Measurements from ENCODE around the gene RANBP3.

The RANBP3 gene

DNA sequence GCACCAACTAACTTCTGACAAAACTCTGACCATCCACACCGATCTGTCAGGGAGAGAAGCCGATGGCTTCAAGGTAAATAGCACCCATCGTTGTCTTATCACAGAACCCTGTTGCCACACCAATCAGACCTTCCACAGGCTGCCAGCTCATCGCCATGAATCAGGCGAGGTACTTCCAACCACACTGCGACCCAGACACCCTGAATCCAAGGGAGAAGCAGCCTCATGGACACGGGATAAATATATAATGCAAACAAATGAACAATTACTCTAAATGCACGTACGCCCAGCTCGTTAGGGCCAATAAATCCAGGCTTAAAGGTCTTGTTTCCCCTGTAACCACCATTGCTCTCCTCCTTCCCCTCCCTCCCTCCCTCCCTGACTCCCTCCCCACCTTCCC lies 20.8 kb downstream of the RANBP3 start:
- H3K9me3 ChIP-seq (ENCODE audit: control insufficient read depth, low read length), result no peaks in the 10 kb centered on the region
- peaks cover 13% of the 10 kb centered on the region for H3K4me1 ChIP-seq (ENCODE audit: control insufficient read depth, insufficient read depth, low read length, poor library complexity, severe bottlenecking)
- peaks cover 18% of the 10 kb centered on the region for H3K36me3 ChIP-seq (ENCODE audit: control insufficient read depth, insufficient read depth, low read length)
- no peak overlapping the region for H3K27ac ChIP-seq (ENCODE audit: low read depth, low read length, severe bottlenecking)
- 92 to 93% methylated on average over 7 to 8 of the region's 10 CpGs for WGBS, 2 experiments (ENCODE audit: insufficient coverage in 2 of 2)
- no peak overlapping the region for H3K4me3 ChIP-seq (ENCODE audit: extremely low read depth, insufficient read depth, low read length, poor library complexity, severe bottlenecking)

DNA sequence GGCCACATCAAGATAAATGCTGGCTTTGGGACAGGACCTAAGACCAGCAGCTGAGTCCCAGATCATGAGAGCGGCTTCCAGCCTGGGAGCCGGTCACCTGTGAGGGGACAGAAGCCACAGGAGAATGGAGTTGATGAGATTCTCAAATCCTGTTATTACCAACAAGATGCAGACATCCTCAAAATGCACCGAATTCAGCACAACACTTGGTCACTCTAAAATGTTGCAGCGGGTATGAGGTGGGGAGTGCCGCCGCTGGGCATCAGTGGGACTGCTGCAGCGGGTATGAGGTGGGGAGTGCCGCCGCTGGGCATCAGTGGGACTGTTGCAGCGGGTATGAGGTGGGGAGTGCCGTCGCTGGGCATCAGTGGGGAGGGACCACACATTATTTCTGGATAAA lies 21.2 kb downstream of the RANBP3 start:
- Histone ChIP-seq H3K9me3 (ENCODE audit: control insufficient read depth, low read length) (no peaks in the 10 kb centered on the region), H3K27ac (ENCODE audit: low read depth, low read length, severe bottlenecking) (no peak overlapping the region), H3K4me1 (ENCODE audit: control insufficient read depth, insufficient read depth, low read length, poor library complexity, severe bottlenecking) (peaks cover 11% of the 10 kb centered on the region), H3K36me3 (ENCODE audit: control insufficient read depth, insufficient read depth, low read length) (peaks cover 20% of the 10 kb centered on the region), H3K4me3 (ENCODE audit: extremely low read depth, insufficient read depth, low read length, poor library complexity, severe bottlenecking) (no peak overlapping the region)
- WGBS, 2 experiments (ENCODE audit: insufficient coverage in 2 of 2), result 93 to 97% methylated on average over 7 to 9 of the region's 12 CpGs

DNA sequence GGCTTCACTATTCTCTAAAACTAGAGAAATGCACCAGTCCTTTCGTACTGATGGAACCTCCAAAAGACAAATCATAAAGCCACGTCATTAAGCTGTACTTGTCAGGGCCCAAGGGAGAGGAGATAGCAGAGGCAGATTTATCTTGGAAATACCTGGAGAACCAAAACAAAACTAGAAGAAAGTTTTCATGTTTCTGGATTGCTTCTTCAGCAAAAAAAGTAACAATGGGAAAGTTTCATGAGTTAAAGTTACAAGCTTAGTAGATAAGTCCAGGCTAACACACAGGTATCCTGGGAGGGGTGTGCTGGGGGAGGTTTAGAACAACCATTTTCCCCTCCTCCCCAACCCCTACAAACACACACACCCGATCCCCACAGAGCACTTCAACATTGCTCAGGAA lies 21.6 kb downstream of the RANBP3 start:
- H3K9me3 ChIP-seq (ENCODE audit: control insufficient read depth, low read length), result no peaks in the 10 kb centered on the region
- no peak overlapping the region for H3K4me3 ChIP-seq (ENCODE audit: extremely low read depth, insufficient read depth, low read length, poor library complexity, severe bottlenecking)
- H3K27ac ChIP-seq (ENCODE audit: low read depth, low read length, severe bottlenecking), result no peak overlapping the region
- H3K36me3 ChIP-seq (ENCODE audit: control insufficient read depth, insufficient read depth, low read length), result peaks cover 23% of the 10 kb centered on the region
- peaks cover 14% of the 10 kb centered on the region for H3K4me1 ChIP-seq (ENCODE audit: control insufficient read depth, insufficient read depth, low read length, poor library complexity, severe bottlenecking)
- 40 to 100% methylated on average over 1 to 2 of the region's 3 CpGs for WGBS, 2 experiments (ENCODE audit: insufficient coverage in 2 of 2)

DNA sequence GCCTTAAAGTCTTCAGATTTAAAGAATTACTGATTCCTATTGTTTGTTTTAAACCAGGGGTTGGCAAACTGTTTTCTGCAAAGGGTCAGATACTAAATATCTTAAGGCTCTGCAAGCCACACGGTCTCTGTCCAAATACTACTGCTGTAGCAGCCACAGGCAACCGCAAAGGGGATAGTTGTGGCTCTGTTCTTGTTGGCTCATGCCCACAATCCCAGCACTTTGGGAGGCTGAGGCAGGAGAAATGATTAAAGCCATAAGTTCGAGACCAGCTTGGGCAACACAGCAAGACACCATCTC lies 22.4 kb downstream of the RANBP3 start:
- Histone ChIP-seq H3K4me3 (ENCODE audit: extremely low read depth, insufficient read depth, low read length, poor library complexity, severe bottlenecking) (no peak overlapping the region), H3K27ac (ENCODE audit: low read depth, low read length, severe bottlenecking) (peak overlapping the region; percentile 23), H3K9me3 (ENCODE audit: control insufficient read depth, low read length) (no peaks in the 10 kb centered on the region), H3K36me3 (ENCODE audit: control insufficient read depth, insufficient read depth, low read length) (peaks cover 28% of the 10 kb centered on the region), H3K4me1 (ENCODE audit: control insufficient read depth, insufficient read depth, low read length, poor library complexity, severe bottlenecking) (peaks cover 16% of the 10 kb centered on the region)
- 73 to 100% methylated on average over 2 of the region's 3 CpGs for WGBS, 2 experiments (ENCODE audit: insufficient coverage in 2 of 2)

DNA sequence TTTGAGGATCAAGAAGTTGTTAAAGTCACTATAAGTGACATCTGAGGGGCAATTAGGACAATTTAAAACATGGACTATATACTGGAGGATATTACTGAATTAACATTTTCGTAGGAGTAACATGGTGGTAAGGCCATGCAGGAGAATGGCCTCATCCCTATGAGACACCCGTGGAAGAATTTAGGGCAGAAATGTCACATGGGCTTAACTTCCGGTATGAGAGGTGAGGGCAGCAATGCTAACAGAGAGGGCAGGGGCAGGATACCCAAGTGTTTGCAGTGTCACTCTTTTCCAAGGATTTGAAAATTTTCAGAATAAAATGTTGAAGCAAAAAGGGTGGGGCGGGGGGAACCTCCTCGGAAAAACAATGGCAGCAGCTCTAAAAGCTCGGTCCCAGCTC lies 23.6 kb downstream of the RANBP3 start:
- Histone ChIP-seq H3K9me3 (ENCODE audit: control insufficient read depth, low read length) (no peaks in the 10 kb centered on the region), H3K4me3 (ENCODE audit: extremely low read depth, insufficient read depth, low read length, poor library complexity, severe bottlenecking) (no peak overlapping the region), H3K36me3 (ENCODE audit: control insufficient read depth, insufficient read depth, low read length) (peaks cover 35% of the 10 kb centered on the region), H3K4me1 (ENCODE audit: control insufficient read depth, insufficient read depth, low read length, poor library complexity, severe bottlenecking) (peaks cover 16% of the 10 kb centered on the region), H3K27ac (ENCODE audit: low read depth, low read length, severe bottlenecking) (peak overlapping the region; percentile 58)
- WGBS, 2 experiments (ENCODE audit: insufficient coverage in 2 of 2), result 81 to 89% methylated on average over 6 of the region's 6 CpGs

DNA sequence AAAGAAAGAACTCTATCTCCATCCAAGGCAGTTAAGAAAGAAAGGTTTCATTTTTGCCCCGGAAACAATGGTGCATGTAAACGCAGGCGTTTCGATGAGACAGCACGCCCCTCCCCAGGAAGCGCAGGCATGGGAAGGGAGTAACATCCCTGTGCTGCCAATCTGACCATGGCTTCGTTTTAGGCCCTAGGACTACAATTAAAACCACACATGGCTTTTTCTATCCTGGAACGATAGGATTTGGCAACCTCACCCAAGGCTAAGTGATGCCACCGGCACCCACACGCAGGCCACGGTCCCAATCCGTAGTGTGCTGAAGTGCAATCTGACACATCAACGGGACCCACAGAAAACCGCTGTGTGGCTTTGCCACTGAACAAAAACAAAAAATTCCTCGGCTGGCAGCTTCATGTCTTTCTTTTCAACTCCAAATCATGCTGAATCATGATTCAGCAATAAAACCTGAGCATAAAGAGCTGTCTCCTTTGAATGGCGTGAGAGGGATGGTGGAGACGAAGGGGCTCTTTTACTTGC lies 24.2 kb downstream of the RANBP3 start:
- H3K9me3 ChIP-seq (ENCODE audit: control insufficient read depth, low read length), result no peaks in the 10 kb centered on the region
- 81 to 86% methylated on average over 16 to 17 of the region's 17 CpGs for WGBS, 2 experiments (ENCODE audit: insufficient coverage in 2 of 2)
- H3K4me3 ChIP-seq (ENCODE audit: extremely low read depth, insufficient read depth, low read length, poor library complexity, severe bottlenecking), result no peak overlapping the region
- peaks cover 16% of the 10 kb centered on the region for H3K4me1 ChIP-seq (ENCODE audit: control insufficient read depth, insufficient read depth, low read length, poor library complexity, severe bottlenecking)
- H3K36me3 ChIP-seq (ENCODE audit: control insufficient read depth, insufficient read depth, low read length), result peaks cover 41% of the 10 kb centered on the region
- H3K27ac ChIP-seq (ENCODE audit: low read depth, low read length, severe bottlenecking), result no peak overlapping the region

DNA sequence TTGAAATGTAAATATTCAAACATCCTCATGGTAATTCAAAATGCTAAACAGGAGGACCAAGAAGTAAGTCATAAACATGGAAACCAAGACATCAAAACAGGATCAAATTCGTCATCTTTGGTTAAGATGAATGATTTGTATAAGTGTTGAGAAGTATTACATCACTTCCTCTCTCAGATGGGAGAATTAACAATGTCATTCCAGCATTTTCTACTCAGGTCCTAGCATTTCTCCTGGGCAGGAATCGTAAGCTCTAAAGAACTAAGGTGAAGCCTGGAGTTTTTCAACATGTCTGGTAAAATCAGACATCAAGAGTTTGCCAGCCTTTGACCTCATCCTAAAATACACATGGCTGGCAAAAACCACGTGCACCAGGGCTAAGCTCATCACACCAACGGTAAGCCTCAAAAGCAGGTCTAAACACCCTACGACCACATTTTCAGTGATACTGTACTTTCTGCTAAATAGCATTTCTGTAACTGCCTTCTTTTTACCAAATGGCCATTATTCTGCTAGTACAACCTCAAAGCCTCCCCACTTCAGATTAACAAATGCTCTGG lies 24.8 kb downstream of the RANBP3 start:
- H3K4me3 ChIP-seq (ENCODE audit: extremely low read depth, insufficient read depth, low read length, poor library complexity, severe bottlenecking), result no peak overlapping the region
- no peak overlapping the region for H3K27ac ChIP-seq (ENCODE audit: low read depth, low read length, severe bottlenecking)
- H3K4me1 ChIP-seq (ENCODE audit: control insufficient read depth, insufficient read depth, low read length, poor library complexity, severe bottlenecking), result peaks cover 14% of the 10 kb centered on the region
- WGBS, 2 experiments (ENCODE audit: insufficient coverage in 2 of 2), result 78 to 81% methylated on average over 4 of the region's 5 CpGs
- peaks cover 42% of the 10 kb centered on the region for H3K36me3 ChIP-seq (ENCODE audit: control insufficient read depth, insufficient read depth, low read length)
- H3K9me3 ChIP-seq (ENCODE audit: control insufficient read depth, low read length), result no peaks in the 10 kb centered on the region

DNA sequence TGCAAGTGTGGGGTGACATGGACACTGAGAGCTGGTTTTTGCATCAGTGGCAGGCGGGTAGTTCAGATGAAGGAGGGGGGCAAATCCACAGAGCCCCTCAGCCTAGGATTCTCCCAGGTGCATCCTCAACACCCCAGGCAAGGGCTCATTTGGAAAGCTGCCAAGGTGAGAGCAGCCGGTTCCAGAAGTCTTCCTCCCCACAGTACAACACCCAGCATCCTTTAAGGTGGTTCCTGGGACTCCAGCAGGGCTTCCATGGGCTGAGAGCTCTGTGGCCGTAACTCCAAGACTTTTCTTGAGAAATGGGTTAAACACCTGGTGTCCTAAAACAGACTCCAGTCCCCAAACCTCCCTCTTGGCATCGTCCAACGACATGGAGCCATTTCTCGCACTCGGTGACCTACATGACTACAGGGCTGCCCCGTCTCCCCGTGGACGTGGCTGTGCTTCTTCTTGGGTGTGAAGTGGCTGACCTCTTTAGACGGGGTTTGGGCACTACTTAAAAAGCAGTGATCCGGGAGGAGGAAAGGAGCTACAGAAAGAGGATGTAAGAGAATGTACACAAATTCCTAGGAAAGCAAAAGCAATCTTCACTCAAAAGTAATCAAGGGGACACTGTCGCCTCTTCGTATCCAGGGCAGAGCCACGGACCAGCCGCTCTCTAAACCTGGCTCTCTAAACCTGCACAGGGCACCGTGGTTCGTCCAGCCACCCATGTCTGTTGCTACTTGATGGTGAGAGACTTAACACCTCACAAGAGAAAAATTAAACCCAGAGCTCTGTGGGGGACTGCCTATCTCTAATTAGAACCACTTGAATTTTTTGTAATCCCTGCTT lies 25.5 kb downstream of the RANBP3 start:
- no peak overlapping the region for H3K27ac ChIP-seq (ENCODE audit: low read depth, low read length, severe bottlenecking)
- H3K4me1 ChIP-seq (ENCODE audit: control insufficient read depth, insufficient read depth, low read length, poor library complexity, severe bottlenecking), result peaks cover 11% of the 10 kb centered on the region
- H3K4me3 ChIP-seq (ENCODE audit: extremely low read depth, insufficient read depth, low read length, poor library complexity, severe bottlenecking), result no peak overlapping the region
- no peaks in the 10 kb centered on the region for H3K9me3 ChIP-seq (ENCODE audit: control insufficient read depth, low read length)
- WGBS, 2 experiments (ENCODE audit: insufficient coverage in 2 of 2), result 87% methylated on average over 12 to 16 of the region's 18 CpGs
- H3K36me3 ChIP-seq (ENCODE audit: control insufficient read depth, insufficient read depth, low read length), result peaks cover 49% of the 10 kb centered on the region

DNA sequence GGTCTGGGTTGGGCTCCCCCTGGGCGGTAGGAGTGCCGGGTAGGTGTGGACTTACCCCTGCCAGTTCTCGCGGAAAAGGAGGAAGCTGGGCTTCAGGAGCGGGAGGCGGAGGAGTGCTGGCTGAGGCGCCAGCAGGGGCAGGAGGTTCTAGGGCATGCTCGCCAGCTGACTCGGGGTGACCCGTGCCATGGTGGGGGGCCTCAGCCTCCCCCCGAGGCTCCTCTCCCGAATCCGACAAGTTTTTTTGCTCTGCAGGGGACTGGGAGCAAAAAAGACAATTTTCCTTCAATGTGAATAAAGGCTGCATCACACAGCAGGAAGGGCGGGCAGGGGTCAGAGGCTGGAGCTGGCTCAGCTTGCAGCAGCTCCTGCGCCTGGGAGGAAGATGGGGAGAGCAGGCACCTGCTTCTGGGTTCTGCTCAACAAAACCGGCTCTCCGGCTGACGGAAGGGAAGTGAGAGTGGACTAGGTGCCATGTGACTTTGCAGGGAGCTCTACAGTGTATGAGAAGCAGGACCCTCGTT lies 26.5 kb downstream of the RANBP3 start:
- no peaks in the 10 kb centered on the region for H3K9me3 ChIP-seq (ENCODE audit: control insufficient read depth, low read length)
- peak overlapping the region; percentile 30 for H3K27ac ChIP-seq (ENCODE audit: low read depth, low read length, severe bottlenecking)
- WGBS, 2 experiments (ENCODE audit: insufficient coverage in 2 of 2), result 55% methylated on average over 15 to 19 of the region's 19 CpGs
- H3K4me1 ChIP-seq (ENCODE audit: control insufficient read depth, insufficient read depth, low read length, poor library complexity, severe bottlenecking), result peaks cover 8% of the 10 kb centered on the region
- peaks cover 54% of the 10 kb centered on the region for H3K36me3 ChIP-seq (ENCODE audit: control insufficient read depth, insufficient read depth, low read length)
- no peak overlapping the region for H3K4me3 ChIP-seq (ENCODE audit: extremely low read depth, insufficient read depth, low read length, poor library complexity, severe bottlenecking)

DNA sequence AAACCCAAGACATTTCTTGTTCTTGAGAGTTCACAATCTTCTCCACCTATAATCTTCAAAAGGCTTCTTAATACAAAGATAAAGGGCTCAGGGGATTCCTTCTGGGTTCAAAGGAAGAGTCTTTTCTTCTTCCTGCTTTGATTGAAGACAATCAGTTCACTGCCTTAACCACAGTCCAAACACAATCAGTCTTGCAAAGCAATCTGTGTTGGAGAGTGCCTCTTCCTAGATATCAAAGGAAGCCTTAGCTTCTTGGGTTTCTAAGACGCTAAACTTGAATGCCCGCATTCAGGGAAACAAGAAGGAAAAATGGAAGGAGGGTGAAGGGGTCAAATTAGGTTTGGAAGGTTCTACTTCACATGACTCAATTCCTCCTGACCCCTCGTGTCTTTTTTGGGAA lies 27.2 kb downstream of the RANBP3 start:
- WGBS, 2 experiments (ENCODE audit: insufficient coverage in 2 of 2), result 62 to 100% methylated on average over 1 to 3 of the region's 3 CpGs

More for the DNA sequence above, 27.2 kb downstream of the RANBP3 start:
- peaks cover 8% of the 10 kb centered on the region for H3K4me1 ChIP-seq (ENCODE audit: control insufficient read depth, insufficient read depth, low read length, poor library complexity, severe bottlenecking)
- peak overlapping the region; percentile 30 for H3K27ac ChIP-seq (ENCODE audit: low read depth, low read length, severe bottlenecking)
- H3K36me3 ChIP-seq (ENCODE audit: control insufficient read depth, insufficient read depth, low read length), result peaks cover 54% of the 10 kb centered on the region
- no peak overlapping the region for H3K4me3 ChIP-seq (ENCODE audit: extremely low read depth, insufficient read depth, low read length, poor library complexity, severe bottlenecking)
- H3K9me3 ChIP-seq (ENCODE audit: control insufficient read depth, low read length), result no peaks in the 10 kb centered on the region
